ENCODE results near the gene ASCC1. TPM values are rescaled to one million over a fixed set of nuclear protein-coding genes. Genes with fewer than 3 reads are reported as not detected.

Gene ASCC1
- total RNA-seq, 4 donors from 2014 or later, result 23.5 to 37.8 (median 29.8) TPM

DNA sequence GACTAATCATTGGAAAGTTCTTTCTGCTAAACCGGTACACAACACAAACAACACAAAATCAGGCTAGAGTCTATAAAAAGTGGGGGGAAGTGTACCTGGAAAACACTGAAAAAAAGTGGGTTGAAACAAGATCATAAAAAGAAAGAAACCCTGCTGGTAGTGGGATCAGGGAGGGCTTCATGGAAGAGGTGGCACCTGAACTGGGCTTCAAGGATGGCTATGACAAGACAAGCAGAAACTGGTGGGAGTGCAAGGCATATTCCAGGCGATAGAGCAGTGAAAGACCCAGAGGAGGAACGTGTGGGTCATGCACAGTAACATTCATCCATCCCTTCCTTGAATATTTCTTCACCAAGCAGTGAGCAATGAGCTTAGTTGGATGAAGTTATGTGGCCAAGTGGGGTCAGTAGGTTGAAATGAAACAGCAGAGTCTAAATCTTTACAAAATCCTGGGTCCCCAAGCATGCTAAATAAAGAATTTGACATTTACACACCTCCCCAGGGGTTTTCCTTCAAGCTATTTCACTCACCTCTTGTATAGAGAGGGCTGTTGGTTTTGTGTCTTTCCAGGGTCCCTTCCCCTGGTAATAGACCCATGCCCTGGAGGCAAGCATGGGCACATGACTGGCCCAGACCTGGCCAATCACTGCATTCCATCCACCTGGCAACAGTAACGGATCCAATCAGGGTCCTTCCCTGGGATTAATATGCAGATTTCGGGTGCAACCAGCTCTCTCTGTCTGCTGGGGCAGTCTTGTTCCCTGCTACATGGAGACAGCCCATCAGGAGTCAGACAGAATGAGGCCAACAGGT lies 165.9 kb downstream of the ASCC1 start:
- H3K27ac ChIP-seq (replicated peaks in 1 of 4), result no peak overlapping the region
- no peaks in the 10 kb centered on the region for H3K4me1 ChIP-seq
- H3K36me3 ChIP-seq, result no peaks in the 10 kb centered on the region
- 79% methylated on average over 5 of the region's 5 CpGs for WGBS
- DNase-seq (ENCODE audit: extremely low spot score), result no peak
- H3K27me3 ChIP-seq, result no peaks in the 10 kb centered on the region
- no peak for TF ChIP-seq POLR2AphosphoS5 (IDR thresholded peaks at IDR 0.05)
- TF ChIP-seq POLR2A (IDR thresholded peaks at IDR 0.05; ENCODE audit: low read depth), result no peak
- TF ChIP-seq, protein P1, sequence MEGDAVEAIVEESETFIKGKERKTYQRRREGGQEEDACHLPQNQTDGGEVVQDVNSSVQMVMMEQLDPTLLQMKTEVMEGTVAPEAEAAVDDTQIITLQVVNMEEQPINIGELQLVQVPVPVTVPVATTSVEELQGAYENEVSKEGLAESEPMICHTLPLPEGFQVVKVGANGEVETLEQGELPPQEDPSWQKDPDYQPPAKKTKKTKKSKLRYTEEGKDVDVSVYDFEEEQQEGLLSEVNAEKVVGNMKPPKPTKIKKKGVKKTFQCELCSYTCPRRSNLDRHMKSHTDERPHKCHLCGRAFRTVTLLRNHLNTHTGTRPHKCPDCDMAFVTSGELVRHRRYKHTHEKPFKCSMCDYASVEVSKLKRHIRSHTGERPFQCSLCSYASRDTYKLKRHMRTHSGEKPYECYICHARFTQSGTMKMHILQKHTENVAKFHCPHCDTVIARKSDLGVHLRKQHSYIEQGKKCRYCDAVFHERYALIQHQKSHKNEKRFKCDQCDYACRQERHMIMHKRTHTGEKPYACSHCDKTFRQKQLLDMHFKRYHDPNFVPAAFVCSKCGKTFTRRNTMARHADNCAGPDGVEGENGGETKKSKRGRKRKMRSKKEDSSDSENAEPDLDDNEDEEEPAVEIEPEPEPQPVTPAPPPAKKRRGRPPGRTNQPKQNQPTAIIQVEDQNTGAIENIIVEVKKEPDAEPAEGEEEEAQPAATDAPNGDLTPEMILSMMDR (IDR thresholded peaks at IDR 0.05), result peak in 1 of 3 experiments; percentile 1
- no peak for TF ChIP-seq EP300 (IDR thresholded peaks at IDR 0.05)
- intact Hi-C loops (cut with DNase I), result loop anchor here (2.0 to 5.0 kb wide), 2 partner anchors 153 to 287 kb away; no protein-coding TSS in a partner anchor
- H3K9me3 ChIP-seq, result no peaks in the 10 kb centered on the region
- H3K4me3 ChIP-seq, result no peak overlapping the region

DNA sequence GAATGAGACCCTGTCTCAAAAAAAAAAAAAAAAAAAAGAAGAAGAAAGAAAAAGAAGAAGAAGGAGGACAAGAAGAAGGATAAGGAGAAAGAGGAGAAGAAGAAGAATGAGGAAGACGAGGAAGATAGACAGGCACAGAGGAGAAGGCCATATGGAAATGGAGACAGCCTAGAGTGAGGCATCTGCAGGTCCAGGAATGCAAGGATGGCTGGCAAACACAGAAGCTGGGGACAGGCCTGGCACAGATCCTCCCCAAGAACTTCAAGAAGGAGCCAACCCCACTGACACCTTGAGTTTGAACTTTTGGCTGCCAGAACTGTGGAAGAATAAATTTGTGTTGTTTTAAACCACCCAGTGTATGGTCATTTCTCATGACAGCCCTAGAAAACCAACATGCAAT lies 166.6 kb downstream of the ASCC1 start:
- Histone ChIP-seq H3K27ac (replicated peaks in 1 of 4) (no peak overlapping the region), H3K4me1 (peaks cover 0 to 7% (median under 1%) of the 10 kb centered on the region in 4 donors), H3K27me3 (no peaks in the 10 kb centered on the region), H3K36me3 (no peaks in the 10 kb centered on the region), H3K9me3 (no peaks in the 10 kb centered on the region), H3K4me3 (no peak overlapping the region)
- TF ChIP-seq EP300 (IDR thresholded peaks at IDR 0.05), result no peak
- TF ChIP-seq, protein P1 (IDR thresholded peaks at IDR 0.05), result no peak
- no peak for TF ChIP-seq POLR2AphosphoS5 (IDR thresholded peaks at IDR 0.05)
- no peak for TF ChIP-seq POLR2A (IDR thresholded peaks at IDR 0.05; ENCODE audit: low read depth)
- WGBS, result 80% methylated on average over 1 of the region's 1 CpG
- DNase-seq (ENCODE audit: extremely low spot score), result no peak
- intact Hi-C loops (cut with DNase I), result loop anchor here (2.0 kb wide), 1 partner anchor 153 kb away; no protein-coding TSS in a partner anchor

DNA sequence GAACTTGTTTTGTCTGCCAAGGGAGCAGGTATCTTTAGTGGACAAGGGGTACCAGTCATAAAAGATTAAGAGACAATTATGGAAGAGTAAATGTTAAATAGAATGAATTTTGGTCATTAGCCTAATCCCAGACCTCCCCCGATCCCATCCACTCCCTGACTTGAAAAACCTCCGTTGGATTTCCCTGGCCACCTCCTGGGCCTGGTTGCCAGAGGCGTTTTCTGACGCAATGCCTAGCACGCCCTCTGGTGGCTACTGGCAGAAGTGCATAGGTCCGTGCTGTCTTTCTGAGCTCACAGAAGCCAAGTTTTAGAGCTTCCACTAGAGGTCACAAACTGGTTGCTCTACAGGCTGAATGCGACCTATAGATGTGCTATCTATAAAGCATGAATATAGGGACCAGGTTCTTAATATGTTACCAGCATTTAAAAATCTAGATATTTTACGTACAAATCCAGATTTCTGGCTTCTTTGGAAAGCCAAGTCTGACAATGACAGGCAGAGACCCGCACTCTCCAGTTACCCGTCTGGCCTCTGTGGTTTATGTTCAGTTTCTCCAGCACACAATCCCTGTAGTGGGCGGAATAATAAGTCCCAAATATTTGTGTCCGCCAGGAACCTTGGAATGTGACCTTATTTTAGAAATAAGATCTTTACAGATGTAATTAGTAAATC lies 167.5 kb downstream of the ASCC1 start:
- WGBS, result 29% methylated on average over 12 of the region's 12 CpGs
- intact Hi-C loops (cut with DNase I), result loop anchor here (1.0 to 2.0 kb wide), 2 partner anchors 92 to 152 kb away; no protein-coding TSS in a partner anchor
- Histone ChIP-seq H3K9me3 (no peaks in the 10 kb centered on the region), H3K36me3 (no peaks in the 10 kb centered on the region), H3K27me3 (no peaks in the 10 kb centered on the region), H3K4me1 (peaks cover 0 to 10% (median 2%) of the 10 kb centered on the region in 4 donors), H3K4me3 (no peak overlapping the region), H3K27ac (replicated peaks in 1 of 4) (no peak overlapping the region)
- DNase-seq (ENCODE audit: extremely low spot score), result peak; percentile 98
- TF ChIP-seq, protein P1 (IDR thresholded peaks at IDR 0.05), result peak; percentile 99 to 100 (median 100)
- peak; percentile 62 to 82 for TF ChIP-seq POLR2AphosphoS5 (IDR thresholded peaks at IDR 0.05)
- TF ChIP-seq EP300 (IDR thresholded peaks at IDR 0.05), result no peak
- no peak for TF ChIP-seq POLR2A (IDR thresholded peaks at IDR 0.05; ENCODE audit: low read depth)

Small RNA genes lying within 50 kb of the gene (small RNA-seq; reads per million reads assigned to genes)
- gene RF00019, result 0 reads per million in 3 donors
- gene RF00340, result 0 reads per million in 3 donors

Other genes with a start within 250 kb of the ASCC1 start
- gene SPOCK2, start 127.7 kb downstream of the ASCC1 start, total RNA-seq, result 10 to 100 TPM in 1 of 4 donors, 1 to 10 TPM in 3; 4.6 to 12.1 (median 7.8) TPM
- 100 to 1,000 TPM; 106 to 157 (median 143) TPM for gene ANAPC16, start 264 bp downstream of the ASCC1 start, total RNA-seq
- 100 to 1,000 TPM in 3 of 4 donors, 10 to 100 TPM in 1; 77.4 to 247 (median 146) TPM for gene DDIT4, start 57.6 kb upstream of the ASCC1 start, total RNA-seq
- gene DNAJB12, start 138.6 kb upstream of the ASCC1 start, total RNA-seq, result 10 to 100 TPM; 27.8 to 46.5 (median 37.8) TPM

Measured in esophagus muscularis mucosa (tissue), 4 donors.